Measurements from ENCODE around the gene TEX22.

Gene TEX22

GRCh38 chr14:105439710-105440553, 41.6 kb downstream of the TEX22 start:
- DNase-seq (ENCODE audit: low spot score): no peak

- no peak for DNase-seq (ENCODE audit: low spot score)
Measured at GRCh38 chr14:105440554-105440900, 42.2 kb downstream of the TEX22 start.

- DNase-seq (ENCODE audit: low spot score): no peak
Measured at GRCh38 chr14:105440992-105441391, 42.7 kb downstream of the TEX22 start.

- no peak for DNase-seq (ENCODE audit: low spot score)
Measured at GRCh38 chr14:105442125-105442524, 43.8 kb downstream of the TEX22 start.

- DNase-seq (ENCODE audit: low spot score): no peak
Measured at GRCh38 chr14:105442834-105443233, 44.5 kb downstream of the TEX22 start.

GRCh38 chr14:105444859-105445258, 46.5 kb downstream of the TEX22 start:
- DNase-seq (ENCODE audit: low spot score): no peak

GRCh38 chr14:105445290-105445689, 47.0 kb downstream of the TEX22 start:
- no peak for DNase-seq (ENCODE audit: low spot score)

- DNase-seq (ENCODE audit: low spot score): no peak
Measured at GRCh38 chr14:105445901-105446845, 47.8 kb downstream of the TEX22 start.

- DNase-seq (ENCODE audit: low spot score): no peak
Measured at GRCh38 chr14:105446971-105447370, 48.6 kb downstream of the TEX22 start.

- DNase-seq (ENCODE audit: low spot score): no peak
Measured at GRCh38 chr14:105447651-105448640, 49.6 kb downstream of the TEX22 start.

GRCh38 chr14:105448706-105449111, 50.4 kb downstream of the TEX22 start:
- DNase-seq (ENCODE audit: low spot score): peak; percentile 50

- DNase-seq (ENCODE audit: low spot score): no peak
Measured at GRCh38 chr14:105449276-105450122, 51.2 kb downstream of the TEX22 start.

GRCh38 chr14:105450123-105450505, 51.8 kb downstream of the TEX22 start:
- DNase-seq (ENCODE audit: low spot score): no peak

- DNase-seq (ENCODE audit: low spot score): no peak
Measured at GRCh38 chr14:105450864-105451720, 52.8 kb downstream of the TEX22 start.

GRCh38 chr14:105452963-105453362, 54.6 kb downstream of the TEX22 start:
- DNase-seq (ENCODE audit: low spot score): no peak

- DNase-seq (ENCODE audit: low spot score): no peak
Measured at GRCh38 chr14:105453847-105454246, 55.5 kb downstream of the TEX22 start.

- no peak for DNase-seq (ENCODE audit: low spot score)
Measured at GRCh38 chr14:105455086-105455640, 56.8 kb downstream of the TEX22 start.

GRCh38 chr14:105455766-105456660, 57.7 kb downstream of the TEX22 start:
- DNase-seq (ENCODE audit: low spot score): no peak
